ENCODE data around the gene CRKL.
"Not testable (repeated sequence)": the region's sequence is repeated elsewhere in the genome, so short reads cannot be mapped to it uniquely, and the experiment has no call there.

The CRKL gene

GRCh38 chr22:20970939-20971657 lies 53.9 kb downstream of the CRKL start:
- DNase-seq = no peak

- not testable (repeated sequence) for DNase-seq
These were observed 54.9 kb downstream of the CRKL start for GRCh38 chr22:20972014-20972694.

- DNase-seq = no peak
These were observed 55.8 kb downstream of the CRKL start for GRCh38 chr22:20972933-20973577.

GRCh38 chr22:20973634-20974286 lies 56.6 kb downstream of the CRKL start:
- DNase-seq = no peak

GRCh38 chr22:20974336-20974955 lies 57.2 kb downstream of the CRKL start:
- DNase-seq = no peak

GRCh38 chr22:20975541-20976290 lies 58.5 kb downstream of the CRKL start:
- DNase-seq = no peak

GRCh38 chr22:20976291-20976877 lies 59.2 kb downstream of the CRKL start:
- DNase-seq = no peak

GRCh38 chr22:20977019-20977418 lies 59.8 kb downstream of the CRKL start:
- no peak for DNase-seq

GRCh38 chr22:20977516-20978170 lies 60.4 kb downstream of the CRKL start:
- no peak for DNase-seq

GRCh38 chr22:20978419-20978818 lies 61.2 kb downstream of the CRKL start:
- no peak for DNase-seq

GRCh38 chr22:20979243-20979809 lies 62.1 kb downstream of the CRKL start:
- peak; percentile 47 for DNase-seq

- DNase-seq = no peak
These were observed 62.8 kb downstream of the CRKL start for GRCh38 chr22:20979940-20980453.

- no peak for DNase-seq
These were observed 63.3 kb downstream of the CRKL start for GRCh38 chr22:20980523-20980922.

GRCh38 chr22:20980938-20981722 lies 63.9 kb downstream of the CRKL start:
- DNase-seq = no peak

- DNase-seq = peak; percentile 52
These were observed 64.8 kb downstream of the CRKL start, which contains the start of gene LZTR1 for GRCh38 chr22:20981787-20982562. Gene LZTR1 (plus strand): TSS chr22:20982297. CDS start chr22:20982372, 75 bp downstream.

GRCh38 chr22:20982563-20982882 lies 65.3 kb downstream of the CRKL start:
- no peak for DNase-seq

- DNase-seq = no peak
These were observed 66.0 kb downstream of the CRKL start for GRCh38 chr22:20983081-20983771.

- no peak for DNase-seq
These were observed 68.5 kb downstream of the CRKL start for GRCh38 chr22:20985720-20986119.
